Measurements from ENCODE around the gene RHEB. TPM values are rescaled to one million over a fixed set of nuclear protein-coding genes. Genes with fewer than 3 reads are reported as not detected.

The RHEB gene
- total RNA-seq, 4 donors from 2014 or later: 107 to 229 (median 155) TPM

DNA sequence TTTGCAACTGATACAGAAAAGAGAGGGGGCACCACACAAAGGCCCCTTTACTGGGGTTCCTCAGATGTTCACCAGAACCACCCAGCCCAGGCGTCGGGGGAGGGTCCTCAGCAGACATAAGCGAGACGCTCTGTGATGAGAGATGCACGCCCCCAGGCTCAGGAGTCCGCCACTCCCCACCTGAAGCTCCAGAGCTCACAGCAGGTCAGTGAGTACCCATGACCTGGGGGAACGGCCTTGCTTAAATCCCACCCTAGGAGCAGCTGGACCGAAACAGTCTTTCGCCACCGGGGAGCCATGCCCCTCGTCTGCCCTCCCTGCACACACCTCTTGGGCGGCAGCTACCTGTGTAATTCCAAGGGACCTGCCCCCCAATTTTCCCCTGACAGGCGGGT is 82.5 kb downstream of the RHEB start:
- H3K4me3 ChIP-seq: no peak overlapping the region
- peaks cover 0 to 25% (median 22%) of the 10 kb centered on the region in 3 donors for H3K4me1 ChIP-seq
- no peaks in the 10 kb centered on the region for H3K9me3 ChIP-seq
- H3K36me3 ChIP-seq: no peaks in the 10 kb centered on the region
- ATAC-seq: no peak
- peak overlapping the region in 3 of 4 donors; percentile 6 to 61 (median 45) for H3K27ac ChIP-seq
- TF ChIP-seq POLR2A (IDR thresholded peaks at IDR 0.05): no peak
- no peak for TF ChIP-seq EP300 (IDR thresholded peaks at IDR 0.05)
- no peak for TF ChIP-seq POLR2AphosphoS5 (IDR thresholded peaks at IDR 0.05)
- TF ChIP-seq, protein P1, sequence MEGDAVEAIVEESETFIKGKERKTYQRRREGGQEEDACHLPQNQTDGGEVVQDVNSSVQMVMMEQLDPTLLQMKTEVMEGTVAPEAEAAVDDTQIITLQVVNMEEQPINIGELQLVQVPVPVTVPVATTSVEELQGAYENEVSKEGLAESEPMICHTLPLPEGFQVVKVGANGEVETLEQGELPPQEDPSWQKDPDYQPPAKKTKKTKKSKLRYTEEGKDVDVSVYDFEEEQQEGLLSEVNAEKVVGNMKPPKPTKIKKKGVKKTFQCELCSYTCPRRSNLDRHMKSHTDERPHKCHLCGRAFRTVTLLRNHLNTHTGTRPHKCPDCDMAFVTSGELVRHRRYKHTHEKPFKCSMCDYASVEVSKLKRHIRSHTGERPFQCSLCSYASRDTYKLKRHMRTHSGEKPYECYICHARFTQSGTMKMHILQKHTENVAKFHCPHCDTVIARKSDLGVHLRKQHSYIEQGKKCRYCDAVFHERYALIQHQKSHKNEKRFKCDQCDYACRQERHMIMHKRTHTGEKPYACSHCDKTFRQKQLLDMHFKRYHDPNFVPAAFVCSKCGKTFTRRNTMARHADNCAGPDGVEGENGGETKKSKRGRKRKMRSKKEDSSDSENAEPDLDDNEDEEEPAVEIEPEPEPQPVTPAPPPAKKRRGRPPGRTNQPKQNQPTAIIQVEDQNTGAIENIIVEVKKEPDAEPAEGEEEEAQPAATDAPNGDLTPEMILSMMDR (IDR thresholded peaks at IDR 0.05): no peak
- 89 to 100% methylated on average over 3 of the region's 13 CpGs for WGBS, 2 donors (ENCODE audit: low coverage in 1 of 2)
- H3K27me3 ChIP-seq: peaks cover 26% of the 10 kb centered on the region

DNA sequence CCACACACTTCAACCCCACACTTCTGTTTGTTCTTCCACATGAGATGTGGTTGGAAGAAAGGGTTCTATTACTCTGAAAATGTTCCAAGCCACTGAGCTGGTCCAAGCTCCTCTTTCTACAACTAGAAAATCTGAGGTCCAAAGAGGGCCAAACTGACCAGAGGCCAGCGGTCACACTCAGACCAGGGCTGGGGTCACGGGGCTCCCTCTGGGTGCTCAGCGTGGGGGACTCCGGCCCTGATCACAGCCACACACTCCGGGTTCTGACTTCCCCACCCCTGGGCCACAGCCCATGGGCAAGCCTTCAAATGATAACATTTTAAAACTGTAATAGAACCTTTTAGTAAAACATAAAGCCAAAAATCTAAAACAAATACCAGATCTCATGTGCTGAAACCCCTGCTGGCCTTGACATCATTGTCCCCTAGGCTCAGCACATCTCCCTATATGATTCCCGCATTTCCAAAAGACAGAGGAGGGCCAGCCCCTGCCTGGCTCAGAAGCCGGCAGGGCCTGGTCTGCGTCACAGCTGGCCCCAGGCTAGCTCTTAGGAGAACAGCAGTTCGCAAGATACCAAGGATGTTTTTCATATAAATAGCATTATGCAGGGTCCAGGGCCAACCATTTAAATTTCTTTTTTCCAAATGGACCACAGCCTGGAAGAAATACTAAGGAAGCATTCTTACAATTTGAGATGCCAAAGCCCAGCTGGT is 83.1 kb downstream of the RHEB start:
- H3K27ac ChIP-seq: peak overlapping the region in 3 of 4 donors; percentile 15 to 61 (median 54)
- peaks cover 26% of the 10 kb centered on the region for H3K27me3 ChIP-seq
- no peak overlapping the region for H3K4me3 ChIP-seq
- H3K4me1 ChIP-seq: peaks cover 0 to 23% (median 22%) of the 10 kb centered on the region in 3 donors
- no peaks in the 10 kb centered on the region for H3K36me3 ChIP-seq
- WGBS, 2 donors (ENCODE audit: low coverage in 1 of 2): 36 to 64% methylated on average over 2 to 4 of the region's 9 CpGs
- ATAC-seq: peak; percentile 60
- H3K9me3 ChIP-seq: no peaks in the 10 kb centered on the region
- TF ChIP-seq, protein P1 (IDR thresholded peaks at IDR 0.05): no peak
- no peak for TF ChIP-seq EP300 (IDR thresholded peaks at IDR 0.05)
- TF ChIP-seq POLR2AphosphoS5 (IDR thresholded peaks at IDR 0.05): peak; percentile 32
- no peak for TF ChIP-seq POLR2A (IDR thresholded peaks at IDR 0.05)

DNA sequence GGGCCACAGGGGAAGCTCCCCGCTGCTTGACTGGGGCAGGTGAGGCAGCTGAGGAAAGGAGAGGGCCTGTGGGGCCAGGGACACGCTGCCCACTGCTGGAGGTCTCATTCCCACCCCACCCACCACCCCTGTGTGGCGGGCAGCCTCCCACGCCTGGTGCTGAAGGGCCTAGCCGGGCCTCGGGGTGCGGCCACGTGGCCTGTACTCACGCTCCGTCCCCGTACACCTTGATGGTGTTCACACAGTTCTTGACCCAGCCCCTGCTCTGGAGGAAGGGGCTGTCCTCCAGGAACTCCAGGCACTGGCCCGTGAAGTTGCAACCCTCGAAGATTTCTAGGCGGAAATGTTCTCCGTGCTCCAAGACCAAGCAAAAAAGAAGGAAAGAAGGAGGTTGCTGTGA is 83.7 kb downstream of the RHEB start:
- WGBS, 2 donors (ENCODE audit: low coverage in 1 of 2): 93 to 100% methylated on average over 2 to 3 of the region's 15 CpGs
- TF ChIP-seq, protein P1 (IDR thresholded peaks at IDR 0.05): no peak
- TF ChIP-seq POLR2A (IDR thresholded peaks at IDR 0.05): no peak
- no peak for TF ChIP-seq POLR2AphosphoS5 (IDR thresholded peaks at IDR 0.05)
- TF ChIP-seq EP300 (IDR thresholded peaks at IDR 0.05): no peak
- no peaks in the 10 kb centered on the region for H3K9me3 ChIP-seq
- H3K27me3 ChIP-seq: peaks cover 26% of the 10 kb centered on the region
- H3K4me1 ChIP-seq: peaks cover 0 to 17% (median 17%) of the 10 kb centered on the region in 3 donors
- no peak overlapping the region for H3K4me3 ChIP-seq
- H3K36me3 ChIP-seq: no peaks in the 10 kb centered on the region
- peak overlapping the region in 3 of 4 donors; percentile 15 to 61 (median 54) for H3K27ac ChIP-seq
- no peak for ATAC-seq

DNA sequence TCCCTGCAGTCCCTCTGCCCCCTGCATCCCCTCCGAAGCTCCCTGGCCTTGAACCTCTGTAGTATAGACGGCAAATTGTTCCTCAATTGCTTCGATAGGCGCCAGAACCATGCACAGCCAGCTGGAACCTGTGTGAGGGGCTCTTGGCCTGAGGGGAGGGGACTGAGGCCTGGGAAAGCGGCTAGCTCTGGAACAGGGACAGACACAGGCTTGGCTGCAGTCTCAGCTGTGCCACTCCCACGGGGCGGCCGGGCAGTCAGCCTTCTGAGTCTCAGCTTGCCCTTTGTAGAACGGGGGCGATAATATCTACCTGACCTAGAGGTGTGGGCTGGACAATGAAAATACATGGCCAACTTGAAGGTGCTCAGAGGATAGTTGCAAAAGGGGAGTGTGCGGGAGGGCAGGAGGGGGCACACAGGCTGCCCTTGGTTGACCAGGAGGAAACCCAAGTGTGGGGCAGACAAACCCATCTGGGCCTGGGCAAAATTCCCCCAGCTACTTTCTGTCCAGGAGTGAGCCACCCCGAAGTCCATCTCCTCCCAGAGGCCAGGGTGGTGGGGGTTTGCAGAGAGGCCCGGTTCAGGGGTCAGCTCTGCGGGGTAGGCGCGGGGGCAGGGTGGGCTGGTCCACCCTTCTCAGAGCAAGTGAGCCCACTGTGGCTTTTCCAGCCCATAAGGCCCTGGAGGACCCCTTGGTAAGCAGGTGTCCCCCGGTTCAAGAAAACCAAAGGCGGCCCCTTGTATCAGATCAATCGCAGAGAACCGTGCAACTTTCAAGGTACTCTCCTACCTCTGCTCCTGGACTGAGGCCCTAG is 84.4 kb downstream of the RHEB start:
- peaks cover 0 to 10% (median 10%) of the 10 kb centered on the region in 3 donors for H3K4me1 ChIP-seq
- ATAC-seq: no peak
- no peaks in the 10 kb centered on the region for H3K36me3 ChIP-seq
- H3K4me3 ChIP-seq: no peak overlapping the region
- no peaks in the 10 kb centered on the region for H3K9me3 ChIP-seq
- no peak for TF ChIP-seq POLR2AphosphoS5 (IDR thresholded peaks at IDR 0.05)
- WGBS, 2 donors (ENCODE audit: low coverage in 1 of 2): 100% methylated on average over 1 of the region's 20 CpGs
- H3K27ac ChIP-seq: peak overlapping the region in 1 of 4 donors; percentile 15
- peaks cover 26% of the 10 kb centered on the region for H3K27me3 ChIP-seq

DNA sequence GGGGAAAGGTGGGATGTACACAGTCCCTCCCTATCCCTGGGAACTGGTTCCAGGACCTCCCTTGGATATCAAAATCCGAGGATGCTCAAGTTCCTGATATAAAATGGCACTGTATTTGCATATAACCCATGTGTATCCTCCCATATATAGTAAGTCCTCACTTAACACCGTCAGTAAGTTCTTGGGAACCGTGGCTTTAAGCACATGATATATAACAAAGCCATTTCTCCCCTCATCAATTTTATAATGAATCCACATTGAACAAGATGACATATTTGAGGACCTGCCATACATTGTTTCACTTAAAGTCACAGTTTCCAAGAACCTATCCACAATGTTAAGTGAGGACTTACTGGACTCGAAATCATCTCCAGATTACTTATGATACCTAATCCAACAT is 85.1 kb downstream of the RHEB start:
- no peak for TF ChIP-seq EP300 (IDR thresholded peaks at IDR 0.05)
- no peak for TF ChIP-seq POLR2A (IDR thresholded peaks at IDR 0.05)
- TF ChIP-seq POLR2AphosphoS5 (IDR thresholded peaks at IDR 0.05): no peak
- TF ChIP-seq, protein P1 (IDR thresholded peaks at IDR 0.05): no peak
- Histone ChIP-seq H3K27ac (no peak overlapping the region), H3K27me3 (peaks cover 19% of the 10 kb centered on the region), H3K4me3 (no peak overlapping the region), H3K4me1 (peaks cover 0 to 4% (median 3%) of the 10 kb centered on the region in 3 donors), H3K9me3 (no peaks in the 10 kb centered on the region), H3K36me3 (no peaks in the 10 kb centered on the region)
- ATAC-seq: no peak
- 80 to 87% methylated on average over 4 of the region's 4 CpGs for WGBS, 2 donors (ENCODE audit: low coverage in 1 of 2)

Measured in gastroesophageal sphincter (tissue), 4 donors.